NCI-H510A (cell line): Measurements from ENCODE around the gene ZNF768.
"Not testable (repeated sequence)": the region's sequence is repeated elsewhere in the genome, so short reads cannot be mapped to it uniquely, and the experiment has no call there.

Experiments used
- DNase-seq: peaks from one replicate; lab custom pipeline; 2025; lab: John Stamatoyannopoulos, UW

The ZNF768 gene

GRCh38 chr16:30555315-30556124, 29.2 kb upstream of the ZNF768 start:
- no peak for DNase-seq

GRCh38 chr16:30554557-30555314, 28.4 kb upstream of the ZNF768 start:
- no peak for DNase-seq

- no peak for DNase-seq
Measured at GRCh38 chr16:30553393-30553899, 27.1 kb upstream of the ZNF768 start.

- DNase-seq, result no peak
Measured at GRCh38 chr16:30552956-30553355, 26.6 kb upstream of the ZNF768 start.

- no peak for DNase-seq
Measured at GRCh38 chr16:30551781-30552180, 25.4 kb upstream of the ZNF768 start.

- no peak for DNase-seq
Measured at GRCh38 chr16:30548416-30549253, 22.3 kb upstream of the ZNF768 start.

GRCh38 chr16:30546115-30546514, 19.7 kb upstream of the ZNF768 start:
- DNase-seq, result no peak

- DNase-seq, result no peak
Measured at GRCh38 chr16:30543067-30543466, 16.7 kb upstream of the ZNF768 start.

- DNase-seq, result no peak
Measured at GRCh38 chr16:30541502-30542329, 15.3 kb upstream of the ZNF768 start.

GRCh38 chr16:30540916-30541464, 14.6 kb upstream of the ZNF768 start:
- not testable (repeated sequence) for DNase-seq

- not testable (repeated sequence) for DNase-seq
Measured at GRCh38 chr16:30539986-30540526, 13.7 kb upstream of the ZNF768 start.

GRCh38 chr16:30539000-30539964, 12.9 kb upstream of the ZNF768 start:
- no peak for DNase-seq

GRCh38 chr16:30536391-30537024, 10.1 kb upstream of the ZNF768 start:
- DNase-seq, result not testable (repeated sequence)

GRCh38 chr16:30535777-30536190, 9.4 kb upstream of the ZNF768 start:
- peak; percentile 65 for DNase-seq

- peak; percentile 66 for DNase-seq
Measured at GRCh38 chr16:30535106-30535776, 8.9 kb upstream of the ZNF768 start.

GRCh38 chr16:30534368-30535105, 8.2 kb upstream of the ZNF768 start, which contains the start of gene ZNF747:
Gene ZNF747, minus strand, starts transcription at chr16:30534858. Its CDS starts 179 bp downstream, at chr16:30534679.
- DNase-seq, result peak; percentile 91

- DNase-seq, result no peak
Measured at GRCh38 chr16:30533748-30534367, 7.5 kb upstream of the ZNF768 start.
